Neural cell (in vitro differentiated cells): ENCODE data around the gene OOEP. TPM values are rescaled to one million over a fixed set of nuclear protein-coding genes. Genes with fewer than 3 reads are reported as not detected.
"Not testable (repeated sequence)": the region's sequence is repeated elsewhere in the genome, so short reads cannot be mapped to it uniquely, and the experiment has no call there.

Experiments used
- H2AFZ ChIP-seq: fragments of 200-600, 300-800 bp; sonication (generic), shearing (Covaris generic); 2 replicates; pipeline ENCODE4 v1.6.0; 2014; ENCODE audit warnings: low read depth, mild to moderate bottlenecking, antibody characterized with exemption, low read length, moderate library complexity
- H3F3A ChIP-seq: fragments of 200-600 bp; shearing (Covaris generic); 2 replicates; pipeline ENCODE4 v1.6.1; 2016; ENCODE audit warnings: mild to moderate bottlenecking, moderate library complexity, mixed read lengths, antibody characterized with exemption, low read length; ENCODE audit not compliant: insufficient read depth, poor library complexity, severe bottlenecking
- H3K27ac ChIP-seq: fragments of 200-600, 300-800 bp; sonication (generic), shearing (Covaris generic); 2 replicates; pipeline ENCODE4 v1.5.1; 2014; ENCODE audit warnings: mild to moderate bottlenecking, low read length, moderate library complexity
- H3K27me3 ChIP-seq: fragments of 300-800, 200-600 bp; sonication (generic), shearing (Covaris generic); 2 replicates; pipeline ENCODE4 v1.6.0; 2014; ENCODE audit warnings: mild to moderate bottlenecking, low read depth, low read length, moderate library complexity; ENCODE audit not compliant: insufficient read depth
- H3K36me3 ChIP-seq: fragments of 300-800, 200-600 bp; sonication (generic), shearing (Covaris generic); 2 replicates; pipeline ENCODE4 v1.5.1; 2014; ENCODE audit warnings: mild to moderate bottlenecking, antibody characterized with exemption, low read length, moderate library complexity; ENCODE audit not compliant: insufficient read depth
- H3K4me2 ChIP-seq: fragments of 300-800, 200-600 bp; sonication (generic), shearing (Covaris generic); 2 replicates; pipeline ENCODE4 v1.6.0; 2014; ENCODE audit warnings: mild to moderate bottlenecking, low read length
- H3K4me3 ChIP-seq: fragments of 300-800, 200-600 bp; sonication (generic), shearing (Covaris generic); 2 replicates; pipeline ENCODE4 v1.5.1; 2014; ENCODE audit warnings: mild to moderate bottlenecking, low read length, moderate library complexity
- H3K79me2 ChIP-seq: fragments of 200-600 bp; shearing (Covaris generic); replicated peaks from 2 replicates; pipeline ENCODE4 v1.6.0; 2014; ENCODE audit warnings: mild to moderate bottlenecking, low read length, moderate library complexity; ENCODE audit not compliant: insufficient read depth
- H3K9ac ChIP-seq: fragments of 300-800, 200-600 bp; sonication (generic), shearing (Covaris generic); 2 replicates; pipeline ENCODE4 v1.6.1; 2016; ENCODE audit warnings: mild to moderate bottlenecking, low read length, mixed read lengths
- H3K9me2 ChIP-seq: fragments of 200-600 bp; shearing (Covaris generic); 2 replicates; pipeline ENCODE4 v1.6.1; 2016; ENCODE audit warnings: mild to moderate bottlenecking, low read length, mixed read lengths; ENCODE audit not compliant: insufficient read depth
- H3K9me3 ChIP-seq: fragments of 200-600, 300-800 bp; sonication (generic), shearing (Covaris generic); 2 replicates; pipeline ENCODE4 v1.6.1; 2016; ENCODE audit warnings: mild to moderate bottlenecking, mixed run types, low read length, moderate library complexity, mixed read lengths
- H4K20me1 ChIP-seq: fragments of 200-600 bp; shearing (Covaris generic); 2 replicates; pipeline ENCODE4 v1.6.1; 2016; ENCODE audit warnings: mild to moderate bottlenecking, mixed run types; ENCODE audit not compliant: insufficient read depth
- CTCF ChIP-seq: fragments of 450-650 bp; IDR thresholded peaks from 2 replicates; pipeline ENCODE4 v1.5.1; 2014; ENCODE audit warnings: antibody characterized with exemption, mild to moderate bottlenecking, moderate library complexity; ENCODE audit not compliant: poor library complexity, severe bottlenecking
- EP300 ChIP-seq: fragments of 450-650 bp; conservative IDR thresholded peaks from 2 replicates; pipeline ENCODE4 v1.6.1; 2014; ENCODE audit warnings: antibody characterized with exemption, mild to moderate bottlenecking, moderate library complexity; ENCODE audit not compliant: poor library complexity, severe bottlenecking
- EZH2 ChIP-seq: fragments of 200-600, 300-800 bp; shearing (Covaris generic), sonication (generic); IDR thresholded peaks from 2 replicates; pipeline ENCODE4 v1.6.1; 2014; ENCODE audit warnings: antibody characterized with exemption, low read length, borderline replicate concordance, mild to moderate bottlenecking; ENCODE audit not compliant: insufficient read depth, poor library complexity, severe bottlenecking
- MXI1 ChIP-seq: fragments of 450-650 bp; conservative IDR thresholded peaks from 2 replicates; pipeline ENCODE4 v1.6.1; 2014; ENCODE audit warnings: antibody characterized with exemption, mild to moderate bottlenecking; ENCODE audit not compliant: poor library complexity, severe bottlenecking
- POLR2AphosphoS5 ChIP-seq: IDR thresholded peaks from 2 replicates; pipeline ENCODE4 v1.6.1; 2012
- RAD21 ChIP-seq: fragments of 450-650 bp; conservative IDR thresholded peaks from 2 replicates; pipeline ENCODE4 v1.6.1; 2014; ENCODE audit warnings: antibody characterized with exemption, mild to moderate bottlenecking, moderate library complexity
- SMC3 ChIP-seq: fragments of 450-650 bp; conservative IDR thresholded peaks from 2 replicates; pipeline ENCODE4 v1.6.1; 2014; ENCODE audit warnings: antibody characterized with exemption, mild to moderate bottlenecking, moderate library complexity; ENCODE audit not compliant: poor library complexity
- TAF1 ChIP-seq: IDR thresholded peaks from 2 replicates; pipeline ENCODE4 v1.6.1; 2012; ENCODE audit warnings: low read depth
- polyA plus RNA-seq: library from polyadenylated mRNA; depleted of rRNA; stranded (reverse); fragments of >200 nt; gene quantifications from 2 replicates; pipeline ENCODE4 v1.2.3, GENCODE V29; 2014
- TF ChIP-seq, protein P1 (sequence below): IDR thresholded peaks from 2 replicates; pipeline ENCODE4 v1.6.1; 2012; ENCODE audit warnings: borderline replicate concordance

OOEP gene
- polyA plus RNA-seq, 1 donor from 2014 or later = not detected

DNA sequence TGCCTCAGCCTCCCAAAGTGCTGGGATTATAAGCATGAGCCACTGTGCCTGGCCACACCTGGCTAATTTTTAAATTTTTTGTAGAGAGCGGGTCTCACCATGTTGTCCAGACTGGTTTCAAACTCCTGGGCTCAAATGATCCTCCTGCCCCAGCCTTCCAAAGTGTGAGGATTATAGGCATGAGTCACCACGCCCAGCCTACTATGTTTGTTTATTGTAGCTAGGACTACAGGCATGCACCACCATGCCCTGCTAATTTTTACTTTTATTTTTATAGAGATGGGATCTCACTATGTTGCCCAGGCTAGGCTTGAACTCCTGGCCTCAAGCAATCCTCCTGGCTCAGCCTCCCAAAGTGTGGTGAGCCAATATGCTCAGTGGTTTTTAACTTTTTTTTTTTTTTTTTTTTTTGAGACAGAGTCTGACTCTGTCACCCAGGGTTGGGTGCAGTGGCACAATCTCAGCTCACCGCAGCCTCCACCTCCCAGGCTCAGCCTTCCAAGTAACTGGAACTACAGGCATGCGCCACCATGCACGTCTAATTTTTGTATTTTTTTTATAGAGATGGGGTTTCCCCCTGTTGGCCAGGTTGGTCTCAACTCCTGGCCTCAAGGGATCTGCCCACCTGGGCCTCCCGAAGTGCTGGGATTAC, 12.9 kb upstream of the OOEP start:
- Histone ChIP-seq H3K9me2 (no peaks in the 10 kb centered on the region), H4K20me1 (no peaks in the 10 kb centered on the region), H3K79me2 (no peaks in the 10 kb centered on the region), H3K9me3 (no peaks in the 10 kb centered on the region), H2AFZ (no peak overlapping the region), H3K27ac (no peak overlapping the region), H3K27me3 (no peaks in the 10 kb centered on the region), H3K4me3 (no peak overlapping the region), H3K36me3 (no peaks in the 10 kb centered on the region), H3K4me2 (no peak overlapping the region), H3F3A (no peaks in the 10 kb centered on the region), H3K9ac (no peak overlapping the region)
- TF ChIP-seq TAF1 = no peak
- TF ChIP-seq EP300 = no peak
- TF ChIP-seq, protein P1, sequence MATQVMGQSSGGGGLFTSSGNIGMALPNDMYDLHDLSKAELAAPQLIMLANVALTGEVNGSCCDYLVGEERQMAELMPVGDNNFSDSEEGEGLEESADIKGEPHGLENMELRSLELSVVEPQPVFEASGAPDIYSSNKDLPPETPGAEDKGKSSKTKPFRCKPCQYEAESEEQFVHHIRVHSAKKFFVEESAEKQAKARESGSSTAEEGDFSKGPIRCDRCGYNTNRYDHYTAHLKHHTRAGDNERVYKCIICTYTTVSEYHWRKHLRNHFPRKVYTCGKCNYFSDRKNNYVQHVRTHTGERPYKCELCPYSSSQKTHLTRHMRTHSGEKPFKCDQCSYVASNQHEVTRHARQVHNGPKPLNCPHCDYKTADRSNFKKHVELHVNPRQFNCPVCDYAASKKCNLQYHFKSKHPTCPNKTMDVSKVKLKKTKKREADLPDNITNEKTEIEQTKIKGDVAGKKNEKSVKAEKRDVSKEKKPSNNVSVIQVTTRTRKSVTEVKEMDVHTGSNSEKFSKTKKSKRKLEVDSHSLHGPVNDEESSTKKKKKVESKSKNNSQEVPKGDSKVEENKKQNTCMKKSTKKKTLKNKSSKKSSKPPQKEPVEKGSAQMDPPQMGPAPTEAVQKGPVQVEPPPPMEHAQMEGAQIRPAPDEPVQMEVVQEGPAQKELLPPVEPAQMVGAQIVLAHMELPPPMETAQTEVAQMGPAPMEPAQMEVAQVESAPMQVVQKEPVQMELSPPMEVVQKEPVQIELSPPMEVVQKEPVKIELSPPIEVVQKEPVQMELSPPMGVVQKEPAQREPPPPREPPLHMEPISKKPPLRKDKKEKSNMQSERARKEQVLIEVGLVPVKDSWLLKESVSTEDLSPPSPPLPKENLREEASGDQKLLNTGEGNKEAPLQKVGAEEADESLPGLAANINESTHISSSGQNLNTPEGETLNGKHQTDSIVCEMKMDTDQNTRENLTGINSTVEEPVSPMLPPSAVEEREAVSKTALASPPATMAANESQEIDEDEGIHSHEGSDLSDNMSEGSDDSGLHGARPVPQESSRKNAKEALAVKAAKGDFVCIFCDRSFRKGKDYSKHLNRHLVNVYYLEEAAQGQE = no peak
- TF ChIP-seq POLR2AphosphoS5 = no peak
- TF ChIP-seq EZH2 = no peak
- TF ChIP-seq MXI1 = no peak

DNA sequence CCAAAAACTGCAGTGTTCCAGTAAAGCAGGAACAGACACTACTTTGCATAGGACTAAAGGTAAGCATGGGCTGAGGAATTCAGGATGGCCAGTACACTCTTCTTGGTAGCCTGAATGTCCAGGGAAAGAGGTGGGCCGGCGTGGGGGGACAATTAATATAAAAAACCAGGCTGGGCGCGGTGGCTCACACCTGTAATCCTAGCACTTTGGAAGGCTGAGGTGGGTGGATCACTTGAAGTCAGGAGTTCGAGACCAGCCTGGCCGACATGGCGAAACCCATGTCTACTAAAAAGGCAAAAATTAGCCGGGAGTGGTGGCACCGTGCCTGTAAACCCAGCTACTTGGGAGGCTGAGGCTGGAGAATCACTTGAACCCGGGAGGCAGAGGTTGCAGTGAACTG, 11.8 kb upstream of the OOEP start:
- not testable (repeated sequence) for H2AFZ ChIP-seq, H3F3A ChIP-seq

DNA sequence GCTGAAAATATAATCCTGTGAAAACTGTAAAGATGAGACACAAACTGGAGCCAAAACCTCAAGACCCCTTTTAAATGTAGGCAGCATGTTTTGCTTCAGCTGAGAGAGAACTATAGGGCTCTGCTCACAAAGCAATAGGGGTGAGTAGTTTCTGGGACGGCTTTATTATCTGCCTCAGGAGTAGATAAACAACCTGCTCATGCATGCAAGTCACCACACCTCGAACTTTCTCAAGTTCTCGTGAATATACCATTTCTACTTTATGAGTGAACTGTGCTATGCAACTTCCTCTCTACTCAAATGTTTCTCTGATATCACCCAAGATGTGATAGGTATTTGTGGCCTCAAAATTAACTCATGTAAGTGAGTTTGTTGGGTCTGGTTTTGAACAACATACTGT, 7.5 kb upstream of the OOEP start:
- Histone ChIP-seq H3K9me2 (no peaks in the 10 kb centered on the region), H3K9ac (no peak overlapping the region), H3K79me2 (no peaks in the 10 kb centered on the region), H2AFZ (no peak overlapping the region), H4K20me1 (no peaks in the 10 kb centered on the region), H3K27me3 (no peaks in the 10 kb centered on the region), H3K27ac (no peak overlapping the region), H3K36me3 (no peaks in the 10 kb centered on the region), H3K9me3 (no peaks in the 10 kb centered on the region), H3F3A (no peaks in the 10 kb centered on the region), H3K4me3 (no peak overlapping the region), H3K4me2 (no peak overlapping the region)
- TF ChIP-seq MXI1 (no peak), EZH2 (no peak), EP300 (no peak), CTCF (no peak), SMC3 (no peak), RAD21 (no peak), TAF1 (no peak), POLR2AphosphoS5 (no peak)
- TF ChIP-seq, protein P1 = no peak

More for the DNA sequence above, 11.8 kb upstream of the OOEP start:
- H3K27ac ChIP-seq, H3K9me2 ChIP-seq, H3K79me2 ChIP-seq, H3K9me3 ChIP-seq, H3K4me2 ChIP-seq, H3K27me3 ChIP-seq, H4K20me1 ChIP-seq, H3K4me3 ChIP-seq, H3K36me3 ChIP-seq, H3K9ac ChIP-seq: not testable (repeated sequence)
